ENCODE results near the gene CAMKK1. TPM values are rescaled to one million over a fixed set of nuclear protein-coding genes. Genes with fewer than 3 reads are reported as not detected.

CAMKK1 gene
- total RNA-seq, 2 donors from 2014 or later: 5.8 to 5.9 TPM

GRCh38 chr17:3828852-3829232 is 64.0 kb downstream of the CAMKK1 start:
- Mint-ChIP-seq H3K36me3 (ENCODE audit: low read depth) (peaks cover 3% of the 10 kb centered on the region), H3K27me3 (no peaks in the 10 kb centered on the region), H3K4me3 (no peak overlapping the region), H3K4me1 (peaks cover 7% of the 10 kb centered on the region), H3K27ac (no peak overlapping the region)
- DNase-seq: no peak
- ATAC-seq: no peak
- no peaks in the 10 kb centered on the region for H3K9me3 ChIP-seq (ENCODE audit: control insufficient read depth, low read length, poor library complexity, severe bottlenecking)

GRCh38 chr17:3828151-3828851 is 64.6 kb downstream of the CAMKK1 start:
- Mint-ChIP-seq H3K4me1 (peaks cover 3% of the 10 kb centered on the region), H3K36me3 (ENCODE audit: low read depth) (no peaks in the 10 kb centered on the region), H3K27me3 (no peaks in the 10 kb centered on the region), H3K27ac (no peak overlapping the region), H3K4me3 (no peak overlapping the region)
- H3K9me3 ChIP-seq (ENCODE audit: control insufficient read depth, low read length, poor library complexity, severe bottlenecking): no peaks in the 10 kb centered on the region
- ATAC-seq (no peak), DNase-seq (no peak)

GRCh38 chr17:3827124-3827773 is 65.6 kb downstream of the CAMKK1 start:
- Mint-ChIP-seq H3K4me3 (no peak overlapping the region), H3K4me1 (peaks cover 2% of the 10 kb centered on the region), H3K36me3 (ENCODE audit: low read depth) (no peaks in the 10 kb centered on the region), H3K27ac (no peak overlapping the region), H3K27me3 (no peaks in the 10 kb centered on the region)
- ATAC-seq: peak; percentile 73
- H3K9me3 ChIP-seq (ENCODE audit: control insufficient read depth, low read length, poor library complexity, severe bottlenecking): no peaks in the 10 kb centered on the region
- peak; percentile 37 to 66 (median 40) for DNase-seq

- Mint-ChIP-seq H3K4me1 (peaks cover 2% of the 10 kb centered on the region), H3K27me3 (no peaks in the 10 kb centered on the region), H3K27ac (peak overlapping the region; percentile 9), H3K4me3 (no peak overlapping the region), H3K36me3 (ENCODE audit: low read depth) (no peaks in the 10 kb centered on the region)
- ATAC-seq: no peak
- DNase-seq: no peak
- no peaks in the 10 kb centered on the region for H3K9me3 ChIP-seq (ENCODE audit: control insufficient read depth, low read length, poor library complexity, severe bottlenecking)
These were observed 66.7 kb downstream of the CAMKK1 start for GRCh38 chr17:3826191-3826590.

- ATAC-seq: no peak
- H3K27ac Mint-ChIP-seq: no peak overlapping the region
- no peaks in the 10 kb centered on the region for H3K27me3 Mint-ChIP-seq
- H3K9me3 ChIP-seq (ENCODE audit: control insufficient read depth, low read length, poor library complexity, severe bottlenecking): no peaks in the 10 kb centered on the region
- no peak overlapping the region for H3K4me3 Mint-ChIP-seq
- H3K36me3 Mint-ChIP-seq (ENCODE audit: low read depth): peaks cover 2% of the 10 kb centered on the region
- peaks cover 2% of the 10 kb centered on the region for H3K4me1 Mint-ChIP-seq
- no peak for DNase-seq
These were observed 71.8 kb downstream of the CAMKK1 start for GRCh38 chr17:3821101-3821500.

- no peak for ATAC-seq
- H3K9me3 ChIP-seq (ENCODE audit: control insufficient read depth, low read length, poor library complexity, severe bottlenecking): no peaks in the 10 kb centered on the region
- Mint-ChIP-seq H3K27ac (no peak overlapping the region), H3K27me3 (no peaks in the 10 kb centered on the region), H3K4me1 (peaks cover 2% of the 10 kb centered on the region), H3K36me3 (ENCODE audit: low read depth) (peaks cover 5% of the 10 kb centered on the region), H3K4me3 (no peak overlapping the region)
- no peak for DNase-seq
These were observed 74.1 kb downstream of the CAMKK1 start for GRCh38 chr17:3818786-3819185.

- Mint-ChIP-seq H3K4me3 (no peak overlapping the region), H3K36me3 (ENCODE audit: low read depth) (peaks cover 5% of the 10 kb centered on the region), H3K27ac (no peak overlapping the region), H3K27me3 (no peaks in the 10 kb centered on the region), H3K4me1 (peaks cover 2% of the 10 kb centered on the region)
- no peak for DNase-seq
- no peak for ATAC-seq
- H3K9me3 ChIP-seq (ENCODE audit: control insufficient read depth, low read length, poor library complexity, severe bottlenecking): no peaks in the 10 kb centered on the region
These were observed 74.8 kb downstream of the CAMKK1 start for GRCh38 chr17:3817851-3818605.

- Mint-ChIP-seq H3K4me3 (no peak overlapping the region), H3K27me3 (no peaks in the 10 kb centered on the region), H3K27ac (no peak overlapping the region), H3K4me1 (peaks cover 2% of the 10 kb centered on the region), H3K36me3 (ENCODE audit: low read depth) (peaks cover 6% of the 10 kb centered on the region)
- ATAC-seq (no peak), DNase-seq (no peak)
- no peaks in the 10 kb centered on the region for H3K9me3 ChIP-seq (ENCODE audit: control insufficient read depth, low read length, poor library complexity, severe bottlenecking)
These were observed 76.9 kb downstream of the CAMKK1 start for GRCh38 chr17:3815925-3816324.

- no peak for ATAC-seq
- Mint-ChIP-seq H3K27me3 (no peaks in the 10 kb centered on the region), H3K4me3 (no peak overlapping the region), H3K4me1 (peaks cover 2% of the 10 kb centered on the region), H3K36me3 (ENCODE audit: low read depth) (peaks cover 7% of the 10 kb centered on the region), H3K27ac (no peak overlapping the region)
- DNase-seq: no peak
- no peaks in the 10 kb centered on the region for H3K9me3 ChIP-seq (ENCODE audit: control insufficient read depth, low read length, poor library complexity, severe bottlenecking)
These were observed 77.7 kb downstream of the CAMKK1 start for GRCh38 chr17:3815122-3815521.

GRCh38 chr17:3814361-3814760 is 78.5 kb downstream of the CAMKK1 start:
- no peak overlapping the region for H3K4me3 Mint-ChIP-seq
- peaks cover 6% of the 10 kb centered on the region for H3K4me1 Mint-ChIP-seq
- H3K9me3 ChIP-seq (ENCODE audit: control insufficient read depth, low read length, poor library complexity, severe bottlenecking): no peaks in the 10 kb centered on the region
- no peaks in the 10 kb centered on the region for H3K27me3 Mint-ChIP-seq
- H3K36me3 Mint-ChIP-seq (ENCODE audit: low read depth): peaks cover 12% of the 10 kb centered on the region
- no peak overlapping the region for H3K27ac Mint-ChIP-seq
- no peak for DNase-seq
- no peak for ATAC-seq

- no peak overlapping the region for H3K4me3 Mint-ChIP-seq
- no peak overlapping the region for H3K27ac Mint-ChIP-seq
- H3K27me3 Mint-ChIP-seq: no peaks in the 10 kb centered on the region
- H3K36me3 Mint-ChIP-seq (ENCODE audit: low read depth): peaks cover 13% of the 10 kb centered on the region
- DNase-seq (no peak), ATAC-seq (no peak)
- peaks cover 4% of the 10 kb centered on the region for H3K4me1 Mint-ChIP-seq
- H3K9me3 ChIP-seq (ENCODE audit: control insufficient read depth, low read length, poor library complexity, severe bottlenecking): no peaks in the 10 kb centered on the region
These were observed 79.7 kb downstream of the CAMKK1 start for GRCh38 chr17:3813171-3813570.

GRCh38 chr17:3812771-3813170 is 80.1 kb downstream of the CAMKK1 start:
- H3K36me3 Mint-ChIP-seq (ENCODE audit: low read depth): peaks cover 15% of the 10 kb centered on the region
- peaks cover 4% of the 10 kb centered on the region for H3K4me1 Mint-ChIP-seq
- H3K27ac Mint-ChIP-seq: no peak overlapping the region
- no peaks in the 10 kb centered on the region for H3K27me3 Mint-ChIP-seq
- ATAC-seq (no peak), DNase-seq (no peak)
- no peak overlapping the region for H3K4me3 Mint-ChIP-seq
- no peaks in the 10 kb centered on the region for H3K9me3 ChIP-seq (ENCODE audit: control insufficient read depth, low read length, poor library complexity, severe bottlenecking)

GRCh38 chr17:3812284-3812683 is 80.6 kb downstream of the CAMKK1 start:
- H3K4me3 Mint-ChIP-seq: no peak overlapping the region
- no peak for DNase-seq
- no peak for ATAC-seq
- peaks cover 15% of the 10 kb centered on the region for H3K36me3 Mint-ChIP-seq (ENCODE audit: low read depth)
- no peaks in the 10 kb centered on the region for H3K9me3 ChIP-seq (ENCODE audit: control insufficient read depth, low read length, poor library complexity, severe bottlenecking)
- no peaks in the 10 kb centered on the region for H3K27me3 Mint-ChIP-seq
- no peak overlapping the region for H3K27ac Mint-ChIP-seq
- H3K4me1 Mint-ChIP-seq: peaks cover 4% of the 10 kb centered on the region
